NCI-H2196 treated with DMSO at 0.1 percent for 48 hours (cell line): ENCODE data around the gene FSD2.
"Not testable (repeated sequence)": the region's sequence is repeated elsewhere in the genome, so short reads cannot be mapped to it uniquely, and the experiment has no call there.

ENCODE experiments used
- DNase-seq: peaks from one replicate; lab custom pipeline; 2025; ENCODE audit not compliant: unreplicated experiment; lab: John Stamatoyannopoulos, UW

The FSD2 gene

DNA sequence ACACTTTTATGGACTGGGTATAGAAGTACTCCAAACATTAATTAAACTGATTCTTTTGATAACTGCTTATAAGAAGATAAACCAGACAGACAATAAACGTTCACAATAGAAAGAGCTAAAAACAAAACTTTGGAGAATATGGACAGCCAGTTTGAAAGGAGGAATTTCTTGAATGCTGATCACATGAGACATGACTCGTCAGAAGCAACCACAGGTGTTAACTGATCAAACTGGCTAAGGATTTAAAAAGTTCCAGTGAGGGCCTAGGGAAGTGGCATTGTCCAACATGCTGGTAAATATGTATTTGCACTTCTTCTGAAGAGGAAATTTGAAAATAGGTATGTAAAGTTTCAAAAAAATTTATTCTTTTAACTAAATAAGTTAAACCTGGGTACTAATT, 66.8 kb downstream of the FSD2 start:
- DNase-seq: no peak

DNA sequence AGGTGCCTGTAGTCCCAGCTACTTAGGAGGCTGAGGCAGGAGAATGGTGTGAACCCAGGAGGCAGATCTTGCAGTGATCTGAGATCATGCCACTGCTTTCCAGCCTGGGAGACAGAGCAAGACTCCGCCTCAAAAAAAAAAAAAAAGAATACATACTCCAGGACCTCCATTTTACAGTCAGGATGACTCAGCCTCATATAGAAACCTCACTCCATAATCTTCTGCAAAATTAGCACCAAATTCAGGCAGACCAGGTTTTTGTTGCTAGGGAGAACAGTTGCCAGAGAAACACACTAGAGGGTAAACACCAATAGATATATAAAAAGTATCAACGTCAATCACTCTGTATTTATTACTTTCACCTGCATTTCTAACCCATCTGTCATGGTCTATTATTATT, 67.9 kb downstream of the FSD2 start:
- no peak for DNase-seq

DNA sequence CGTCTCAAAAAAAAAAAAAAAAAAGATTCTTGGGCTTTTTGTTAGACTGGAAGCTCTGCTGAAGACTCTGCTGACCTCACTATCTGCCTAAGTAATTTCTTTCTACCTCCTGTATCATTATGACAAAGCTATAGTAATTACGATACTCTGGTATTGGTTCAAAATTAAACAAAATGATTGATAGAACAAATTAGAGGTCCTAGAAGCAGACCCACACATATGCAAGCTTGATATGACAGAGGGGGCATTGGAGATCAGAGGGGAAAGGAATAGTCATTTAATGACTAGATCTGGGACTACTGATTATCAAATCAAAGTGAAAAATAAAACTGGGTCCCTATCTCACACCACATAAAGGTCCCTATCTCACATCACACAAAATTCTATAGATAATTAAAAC, 74.3 kb downstream of the FSD2 start:
- no peak for DNase-seq

DNA sequence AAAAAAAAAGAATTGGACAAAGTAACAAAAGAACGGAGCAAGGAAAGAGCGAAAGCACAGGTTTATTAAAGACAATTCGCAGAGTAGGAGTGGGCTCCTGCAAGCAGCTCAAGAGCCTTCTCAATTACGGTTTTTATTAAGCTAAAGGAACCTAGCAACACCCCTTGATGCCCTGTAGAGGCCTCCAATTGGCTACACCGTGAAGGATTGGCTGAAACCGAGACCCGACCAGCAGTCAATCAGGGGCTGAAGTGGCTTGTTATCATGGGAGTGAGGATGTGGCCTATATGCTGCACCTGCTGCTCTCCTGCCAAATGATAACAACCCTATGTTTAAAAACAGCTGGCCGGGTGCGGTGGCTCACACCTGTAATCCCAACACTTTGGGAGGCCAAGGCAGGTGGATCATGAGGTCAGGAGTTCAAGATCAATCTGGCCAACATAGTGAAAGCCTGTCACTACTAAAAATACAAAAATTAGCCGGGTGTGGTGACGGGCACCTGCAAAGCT, 75.8 kb downstream of the FSD2 start:
- DNase-seq: no peak

DNA sequence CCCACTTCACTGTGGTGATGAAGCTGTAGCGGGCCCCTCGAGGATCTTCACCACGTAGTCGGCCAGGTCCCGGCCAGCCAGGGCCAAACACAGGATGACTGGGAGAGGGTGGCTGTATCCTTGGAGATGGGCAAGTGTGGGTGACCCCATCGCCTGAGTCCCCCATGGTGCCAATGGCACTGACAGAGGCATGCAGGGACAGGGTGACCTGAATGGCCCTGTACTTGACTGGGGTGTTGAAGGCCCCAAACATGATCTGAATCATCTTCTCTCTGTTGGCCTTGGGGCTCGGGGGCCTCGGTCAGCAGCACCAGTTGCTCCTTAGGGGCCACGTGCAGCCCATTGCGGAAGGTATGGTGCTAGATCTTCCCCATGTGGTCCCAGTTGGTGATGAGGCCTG, 79.1 kb downstream of the FSD2 start:
- no peak for DNase-seq

DNA sequence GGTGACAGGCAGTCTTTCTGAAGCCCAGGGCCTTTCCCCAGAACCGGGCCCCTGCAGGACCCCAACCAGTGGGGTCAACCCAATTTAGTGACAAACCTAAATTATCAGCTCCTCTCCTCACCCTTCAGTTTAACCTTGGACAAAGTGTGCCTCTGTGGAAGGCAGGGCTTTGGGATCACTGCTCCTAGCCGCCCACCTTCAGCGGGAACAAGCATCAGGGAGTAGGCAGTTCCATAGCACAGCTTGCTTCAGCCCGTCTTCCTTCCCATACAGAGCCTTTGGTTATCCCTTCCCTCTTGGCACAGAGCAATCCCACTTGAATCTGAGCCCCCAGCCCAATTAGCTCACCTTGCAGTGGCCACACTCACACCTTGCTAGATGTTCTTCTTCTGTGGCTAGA, 90.9 kb downstream of the FSD2 start:
- DNase-seq: no peak

DNA sequence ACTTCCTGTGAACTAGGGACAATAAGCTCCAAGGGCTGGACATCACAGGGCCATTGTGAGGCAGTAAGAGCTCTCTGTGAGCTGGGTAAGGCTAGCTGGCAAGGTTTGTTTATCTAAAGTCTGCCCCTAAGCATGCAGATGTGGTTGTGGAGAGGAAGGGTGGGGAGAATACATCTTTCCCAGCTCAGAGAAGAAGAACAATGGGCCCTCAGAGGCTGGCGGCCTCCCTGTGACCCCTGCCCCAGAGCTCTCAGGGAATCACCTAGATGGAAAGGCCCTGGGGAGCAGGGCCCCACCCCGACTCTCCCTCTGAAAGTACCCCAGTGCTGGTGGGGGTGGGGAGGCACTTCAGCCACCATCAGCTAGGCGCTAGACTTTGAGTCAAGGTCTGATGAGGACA, 91.9 kb downstream of the FSD2 start:
- no peak for DNase-seq

DNA sequence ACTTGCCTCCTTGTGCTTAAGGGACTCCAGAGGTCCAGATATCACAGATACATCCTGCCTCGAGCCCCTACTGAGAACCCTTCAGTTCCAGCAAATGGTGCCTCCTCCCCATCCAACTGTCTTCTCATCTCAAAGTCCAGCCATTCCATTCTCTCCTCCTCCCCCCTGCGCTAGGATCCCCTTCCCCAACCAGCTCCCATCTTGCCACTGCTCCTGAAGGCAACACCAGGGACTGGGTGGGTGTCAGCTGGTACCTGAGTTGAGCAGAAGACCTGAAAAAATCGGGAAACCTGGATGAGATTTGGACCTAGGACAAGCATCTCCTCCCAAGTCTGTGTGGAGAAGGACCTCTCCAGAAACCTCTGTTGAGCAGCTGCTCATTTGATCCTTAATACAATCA, 93.8 kb downstream of the FSD2 start:
- DNase-seq: no peak

DNA sequence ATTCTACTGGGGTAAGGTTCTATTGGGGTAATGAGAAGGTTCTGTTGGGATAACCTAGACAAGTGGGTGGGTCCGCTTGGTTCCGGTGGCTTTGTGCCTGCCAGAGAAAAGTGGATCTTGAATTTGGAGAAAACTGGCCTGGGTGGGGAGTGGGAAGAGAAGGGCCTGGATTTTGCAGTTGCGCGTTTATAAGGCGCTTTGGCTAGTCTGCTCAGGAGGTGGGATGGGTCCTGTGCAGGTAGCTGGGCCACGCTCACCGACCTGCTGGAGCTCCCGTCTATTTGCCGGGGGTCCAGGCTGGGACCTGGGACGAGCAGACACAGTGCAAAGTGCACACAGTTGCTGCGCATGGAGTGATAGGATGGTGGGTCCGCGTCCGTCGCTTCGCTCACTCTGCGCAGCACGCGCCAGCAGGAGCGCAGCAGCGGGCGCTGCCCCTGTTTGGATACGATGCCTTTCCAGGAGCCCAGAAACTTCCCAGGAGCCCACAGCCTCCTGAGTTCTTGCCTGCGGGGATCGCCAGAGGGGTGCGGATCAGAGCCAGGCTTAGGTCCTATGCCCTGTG, 94.9 kb downstream of the FSD2 start:
- DNase-seq: no peak

DNA sequence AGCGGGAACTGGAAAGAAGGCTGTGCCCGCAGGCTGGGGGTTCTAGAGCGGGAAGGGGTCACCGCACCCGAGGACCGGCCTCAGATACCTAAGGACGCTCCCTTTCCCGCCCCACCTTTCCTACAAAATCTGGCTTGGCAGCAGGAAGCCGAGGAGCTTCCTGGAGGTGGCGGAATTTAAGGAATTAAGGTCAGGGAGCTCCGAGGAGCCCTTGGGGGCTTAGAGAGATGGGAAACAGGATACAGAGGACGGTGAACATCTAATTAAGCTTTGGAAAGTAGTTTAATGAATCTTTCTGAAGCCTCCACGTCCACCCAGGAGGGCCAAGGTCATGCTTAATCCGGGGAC, 95.7 kb downstream of the FSD2 start:
- no peak for DNase-seq

DNA sequence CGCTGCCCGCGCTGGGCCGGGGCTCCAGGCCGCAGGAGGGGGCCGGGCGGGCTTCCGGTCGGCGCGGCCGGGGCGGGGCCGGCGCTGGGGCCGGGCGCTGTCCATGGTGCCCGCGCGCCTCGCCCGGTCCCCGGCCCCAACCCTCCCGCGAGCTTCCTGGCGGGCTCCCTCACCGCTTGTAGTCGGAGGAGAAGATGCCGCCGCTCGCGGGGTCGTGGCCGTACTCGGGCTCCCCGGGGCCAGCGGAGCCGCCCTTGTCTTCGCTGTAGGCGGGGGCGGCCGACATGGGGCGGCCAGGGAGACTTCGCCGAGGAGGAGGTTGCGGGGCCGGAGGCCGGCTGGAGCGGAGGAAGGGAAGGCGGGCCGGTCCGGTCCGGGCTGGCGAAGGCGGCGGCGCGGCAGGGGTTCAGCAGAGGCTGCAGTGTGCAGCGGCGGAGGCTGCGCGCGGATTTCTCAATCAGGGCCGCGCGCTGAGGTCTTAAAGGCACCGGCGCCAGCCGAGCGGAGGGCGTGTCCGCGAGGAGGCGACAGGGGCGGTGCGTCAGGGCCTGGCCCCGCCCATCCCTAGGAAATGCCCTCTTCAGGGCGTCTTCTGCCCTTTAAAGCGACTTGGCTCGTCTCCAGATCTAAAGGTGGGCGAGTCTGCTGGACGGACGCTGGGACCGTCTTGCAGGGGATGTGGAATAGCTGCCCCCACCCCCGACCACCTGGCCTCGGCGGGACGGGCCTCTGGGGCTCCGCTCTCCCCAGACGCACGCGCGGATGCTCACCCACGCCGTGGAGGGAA, 96.3 kb downstream of the FSD2 start, which contains the start of gene AP3B2:
TSS of gene AP3B2 (minus strand) at position 455 of the 787 bp plus-strand sequence. CDS start at position 286, 169 bp downstream.
- peak; percentile 54 for DNase-seq

DNA sequence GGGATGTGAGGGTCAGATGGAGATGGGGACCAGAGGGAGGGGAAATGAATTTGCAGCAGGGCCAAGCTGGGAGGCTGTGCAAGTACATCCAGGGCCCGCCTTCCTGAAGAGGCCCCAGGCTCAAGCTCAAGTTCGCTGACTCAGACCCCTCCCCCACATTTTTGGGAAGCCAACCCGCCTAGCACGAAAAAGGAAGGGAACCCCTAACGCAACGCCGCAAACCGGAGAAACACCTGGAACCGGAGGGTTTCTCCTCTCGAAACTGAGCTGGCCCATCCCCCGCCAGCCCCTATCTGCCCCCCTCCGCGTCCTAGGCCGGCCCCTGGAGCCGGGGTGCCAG, 96.8 kb downstream of the FSD2 start:
- DNase-seq: no peak

DNA sequence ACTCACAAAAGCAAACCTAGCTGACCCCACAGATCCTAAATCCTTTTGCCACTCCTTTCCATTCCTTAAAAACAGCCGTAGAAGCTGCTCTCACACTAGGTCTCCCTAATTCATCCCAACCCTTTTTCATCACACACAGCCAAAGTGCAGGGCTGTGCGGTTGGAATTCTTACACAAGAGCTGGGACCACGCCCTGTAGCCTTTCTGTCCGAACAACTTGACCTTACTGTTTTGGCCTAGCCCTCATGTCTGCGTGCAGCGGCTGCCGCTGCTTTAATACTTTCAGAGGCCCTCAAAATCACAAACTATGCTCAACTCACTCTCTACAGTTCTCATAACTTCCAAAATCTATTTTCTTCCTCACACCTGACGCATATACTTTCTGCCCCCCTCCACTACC, 100.0 kb downstream of the FSD2 start:
- not testable (repeated sequence) for DNase-seq
